WTC11 (cell line): ENCODE results near the gene RHOT1.

Source experiments
- FOXP1 ChIP-seq: sonication (generic); formaldehyde crosslinking; IDR thresholded peaks from 2 replicates; pipeline ENCODE4 v1.8.0; 2022; ENCODE audit warnings: missing genetic modification reagents, mild to moderate bottlenecking, moderate library complexity, borderline replicate concordance
- SP1 ChIP-seq: sonication (generic); formaldehyde crosslinking; conservative IDR thresholded peaks from 2 replicates; pipeline ENCODE4 v1.8.1; 2022; ENCODE audit warnings: missing genetic modification reagents
- TCF7 ChIP-seq: sonication (generic); formaldehyde crosslinking; IDR thresholded peaks from 2 replicates; pipeline ENCODE4 v1.8.0; 2022; ENCODE audit warnings: mild to moderate bottlenecking, low read depth, missing genetic modification reagents, moderate library complexity
- TF ChIP-seq, protein P1 (sequence below): sonication (generic); formaldehyde crosslinking; IDR thresholded peaks from 2 replicates; pipeline ENCODE4 v1.8.0; 2022; ENCODE audit warnings: mild to moderate bottlenecking, missing genetic modification reagents
- TF ChIP-seq, protein P2 (sequence below): fragments of 200-600 bp; IDR thresholded peaks from 2 replicates; pipeline ENCODE4 v1.8.0; 2022; ENCODE audit warnings: antibody characterized with exemption
- TF ChIP-seq, protein P3 (sequence below): sonication (generic); formaldehyde crosslinking; IDR thresholded peaks from 2 replicates; pipeline ENCODE4 v1.8.1; 2023; ENCODE audit warnings: mild to moderate bottlenecking, moderate library complexity, missing genetic modification reagents
- TF ChIP-seq, protein P4 (sequence below): sonication (generic); formaldehyde crosslinking; IDR thresholded peaks from 2 replicates; pipeline ENCODE4 v1.8.1; 2022; ENCODE audit warnings: missing genetic modification reagents, borderline replicate concordance
- TF ChIP-seq, protein P5 (sequence below): sonication (generic); formaldehyde crosslinking; IDR thresholded peaks from 2 replicates; pipeline ENCODE4 v1.8.0; 2022; ENCODE audit warnings: mild to moderate bottlenecking, missing genetic modification reagents
- TF ChIP-seq, protein P6 (sequence below): sonication (generic); formaldehyde crosslinking; IDR thresholded peaks from 2 replicates; pipeline ENCODE4 v1.8.1; 2023; ENCODE audit warnings: mild to moderate bottlenecking, missing genetic modification reagents, moderate library complexity
- TF ChIP-seq, protein P7 (sequence below): sonication (generic); formaldehyde crosslinking; IDR thresholded peaks from 2 replicates; pipeline ENCODE4 v1.8.1; 2022; ENCODE audit warnings: low read depth, missing genetic modification reagents, borderline replicate concordance

DNA sequence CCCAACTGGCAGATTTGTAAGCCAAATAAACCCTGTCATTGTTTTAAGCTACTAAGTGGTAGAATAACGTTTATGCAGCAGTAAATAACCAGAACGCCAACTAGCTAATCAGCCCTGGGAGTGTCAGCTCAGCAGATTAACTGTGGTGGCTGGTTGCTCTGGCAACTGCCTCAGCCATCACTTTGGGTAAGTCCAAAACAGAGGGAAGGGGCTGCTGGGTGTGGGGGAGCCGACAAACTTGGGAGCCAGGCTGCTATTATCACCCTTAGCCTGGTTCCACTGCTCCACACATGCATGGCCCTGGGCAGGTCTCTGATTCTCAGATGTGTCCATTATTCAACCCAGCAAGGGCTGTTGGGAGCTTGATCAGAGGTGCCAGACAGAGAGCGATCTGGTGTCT, 22.2 kb upstream of the RHOT1 start:
- TF ChIP-seq, protein P1, sequence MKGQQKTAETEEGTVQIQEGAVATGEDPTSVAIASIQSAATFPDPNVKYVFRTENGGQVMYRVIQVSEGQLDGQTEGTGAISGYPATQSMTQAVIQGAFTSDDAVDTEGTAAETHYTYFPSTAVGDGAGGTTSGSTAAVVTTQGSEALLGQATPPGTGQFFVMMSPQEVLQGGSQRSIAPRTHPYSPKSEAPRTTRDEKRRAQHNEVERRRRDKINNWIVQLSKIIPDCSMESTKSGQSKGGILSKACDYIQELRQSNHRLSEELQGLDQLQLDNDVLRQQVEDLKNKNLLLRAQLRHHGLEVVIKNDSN (CRISPR knock-in tag): no peak
- TF ChIP-seq SP1 (CRISPR knock-in tag) (no peak), FOXP1 (no peak), TCF7 (no peak)
- TF ChIP-seq, protein P2, sequence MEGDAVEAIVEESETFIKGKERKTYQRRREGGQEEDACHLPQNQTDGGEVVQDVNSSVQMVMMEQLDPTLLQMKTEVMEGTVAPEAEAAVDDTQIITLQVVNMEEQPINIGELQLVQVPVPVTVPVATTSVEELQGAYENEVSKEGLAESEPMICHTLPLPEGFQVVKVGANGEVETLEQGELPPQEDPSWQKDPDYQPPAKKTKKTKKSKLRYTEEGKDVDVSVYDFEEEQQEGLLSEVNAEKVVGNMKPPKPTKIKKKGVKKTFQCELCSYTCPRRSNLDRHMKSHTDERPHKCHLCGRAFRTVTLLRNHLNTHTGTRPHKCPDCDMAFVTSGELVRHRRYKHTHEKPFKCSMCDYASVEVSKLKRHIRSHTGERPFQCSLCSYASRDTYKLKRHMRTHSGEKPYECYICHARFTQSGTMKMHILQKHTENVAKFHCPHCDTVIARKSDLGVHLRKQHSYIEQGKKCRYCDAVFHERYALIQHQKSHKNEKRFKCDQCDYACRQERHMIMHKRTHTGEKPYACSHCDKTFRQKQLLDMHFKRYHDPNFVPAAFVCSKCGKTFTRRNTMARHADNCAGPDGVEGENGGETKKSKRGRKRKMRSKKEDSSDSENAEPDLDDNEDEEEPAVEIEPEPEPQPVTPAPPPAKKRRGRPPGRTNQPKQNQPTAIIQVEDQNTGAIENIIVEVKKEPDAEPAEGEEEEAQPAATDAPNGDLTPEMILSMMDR: no peak
- TF ChIP-seq, protein P3, sequence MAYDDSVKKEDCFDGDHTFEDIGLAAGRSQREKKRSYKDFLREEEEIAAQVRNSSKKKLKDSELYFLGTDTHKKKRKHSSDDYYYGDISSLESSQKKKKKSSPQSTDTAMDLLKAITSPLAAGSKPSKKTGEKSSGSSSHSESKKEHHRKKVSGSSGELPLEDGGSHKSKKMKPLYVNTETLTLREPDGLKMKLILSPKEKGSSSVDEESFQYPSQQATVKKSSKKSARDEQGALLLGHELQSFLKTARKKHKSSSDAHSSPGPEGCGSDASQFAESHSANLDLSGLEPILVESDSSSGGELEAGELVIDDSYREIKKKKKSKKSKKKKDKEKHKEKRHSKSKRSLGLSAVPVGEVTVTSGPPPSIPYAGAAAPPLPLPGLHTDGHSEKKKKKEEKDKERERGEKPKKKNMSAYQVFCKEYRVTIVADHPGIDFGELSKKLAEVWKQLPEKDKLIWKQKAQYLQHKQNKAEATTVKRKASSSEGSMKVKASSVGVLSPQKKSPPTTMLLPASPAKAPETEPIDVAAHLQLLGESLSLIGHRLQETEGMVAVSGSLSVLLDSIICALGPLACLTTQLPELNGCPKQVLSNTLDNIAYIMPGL (CRISPR knock-in tag): no peak
- TF ChIP-seq, protein P4, sequence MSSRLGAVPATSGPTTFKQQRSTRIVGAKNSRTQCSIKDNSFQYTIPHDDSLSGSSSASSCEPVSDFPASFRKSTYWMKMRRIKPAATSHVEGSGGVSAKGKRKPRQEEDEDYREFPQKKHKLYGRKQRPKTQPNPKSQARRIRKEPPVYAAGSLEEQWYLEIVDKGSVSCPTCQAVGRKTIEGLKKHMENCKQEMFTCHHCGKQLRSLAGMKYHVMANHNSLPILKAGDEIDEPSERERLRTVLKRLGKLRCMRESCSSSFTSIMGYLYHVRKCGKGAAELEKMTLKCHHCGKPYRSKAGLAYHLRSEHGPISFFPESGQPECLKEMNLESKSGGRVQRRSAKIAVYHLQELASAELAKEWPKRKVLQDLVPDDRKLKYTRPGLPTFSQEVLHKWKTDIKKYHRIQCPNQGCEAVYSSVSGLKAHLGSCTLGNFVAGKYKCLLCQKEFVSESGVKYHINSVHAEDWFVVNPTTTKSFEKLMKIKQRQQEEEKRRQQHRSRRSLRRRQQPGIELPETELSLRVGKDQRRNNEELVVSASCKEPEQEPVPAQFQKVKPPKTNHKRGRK (CRISPR knock-in tag): no peak
- TF ChIP-seq, protein P5, sequence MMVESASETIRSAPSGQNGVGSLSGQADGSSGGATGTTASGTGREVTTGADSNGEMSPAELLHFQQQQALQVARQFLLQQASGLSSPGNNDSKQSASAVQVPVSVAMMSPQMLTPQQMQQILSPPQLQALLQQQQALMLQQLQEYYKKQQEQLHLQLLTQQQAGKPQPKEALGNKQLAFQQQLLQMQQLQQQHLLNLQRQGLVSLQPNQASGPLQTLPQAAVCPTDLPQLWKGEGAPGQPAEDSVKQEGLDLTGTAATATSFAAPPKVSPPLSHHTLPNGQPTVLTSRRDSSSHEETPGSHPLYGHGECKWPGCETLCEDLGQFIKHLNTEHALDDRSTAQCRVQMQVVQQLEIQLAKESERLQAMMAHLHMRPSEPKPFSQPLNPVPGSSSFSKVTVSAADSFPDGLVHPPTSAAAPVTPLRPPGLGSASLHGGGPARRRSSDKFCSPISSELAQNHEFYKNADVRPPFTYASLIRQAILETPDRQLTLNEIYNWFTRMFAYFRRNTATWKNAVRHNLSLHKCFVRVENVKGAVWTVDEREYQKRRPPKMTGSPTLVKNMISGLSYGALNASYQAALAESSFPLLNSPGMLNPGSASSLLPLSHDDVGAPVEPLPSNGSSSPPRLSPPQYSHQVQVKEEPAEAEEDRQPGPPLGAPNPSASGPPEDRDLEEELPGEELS (CRISPR knock-in tag): no peak
- TF ChIP-seq, protein P6, sequence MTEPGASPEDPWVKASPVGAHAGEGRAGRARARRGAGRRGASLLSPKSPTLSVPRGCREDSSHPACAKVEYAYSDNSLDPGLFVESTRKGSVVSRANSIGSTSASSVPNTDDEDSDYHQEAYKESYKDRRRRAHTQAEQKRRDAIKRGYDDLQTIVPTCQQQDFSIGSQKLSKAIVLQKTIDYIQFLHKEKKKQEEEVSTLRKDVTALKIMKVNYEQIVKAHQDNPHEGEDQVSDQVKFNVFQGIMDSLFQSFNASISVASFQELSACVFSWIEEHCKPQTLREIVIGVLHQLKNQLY (CRISPR knock-in tag): no peak
- TF ChIP-seq, protein P7, sequence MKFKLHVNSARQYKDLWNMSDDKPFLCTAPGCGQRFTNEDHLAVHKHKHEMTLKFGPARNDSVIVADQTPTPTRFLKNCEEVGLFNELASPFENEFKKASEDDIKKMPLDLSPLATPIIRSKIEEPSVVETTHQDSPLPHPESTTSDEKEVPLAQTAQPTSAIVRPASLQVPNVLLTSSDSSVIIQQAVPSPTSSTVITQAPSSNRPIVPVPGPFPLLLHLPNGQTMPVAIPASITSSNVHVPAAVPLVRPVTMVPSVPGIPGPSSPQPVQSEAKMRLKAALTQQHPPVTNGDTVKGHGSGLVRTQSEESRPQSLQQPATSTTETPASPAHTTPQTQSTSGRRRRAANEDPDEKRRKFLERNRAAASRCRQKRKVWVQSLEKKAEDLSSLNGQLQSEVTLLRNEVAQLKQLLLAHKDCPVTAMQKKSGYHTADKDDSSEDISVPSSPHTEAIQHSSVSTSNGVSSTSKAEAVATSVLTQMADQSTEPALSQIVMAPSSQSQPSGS (CRISPR knock-in tag): no peak
